Epidermal melanocyte (primary cell): ENCODE results near the gene LHFPL2.
A peak's percentile ranks its signal among the peaks of the same experiment; 100 is the strongest.

Source experiments
- DNase-seq: peaks from one replicate; pipeline ENCODE4 v3.0.0; 2011; ENCODE audit warnings: low spot score; ENCODE audit not compliant: insufficient read length

The LHFPL2 gene

GRCh38 chr5:78526049-78526525 lies 122.5 kb downstream of the LHFPL2 start:
- no peak for DNase-seq

DNA sequence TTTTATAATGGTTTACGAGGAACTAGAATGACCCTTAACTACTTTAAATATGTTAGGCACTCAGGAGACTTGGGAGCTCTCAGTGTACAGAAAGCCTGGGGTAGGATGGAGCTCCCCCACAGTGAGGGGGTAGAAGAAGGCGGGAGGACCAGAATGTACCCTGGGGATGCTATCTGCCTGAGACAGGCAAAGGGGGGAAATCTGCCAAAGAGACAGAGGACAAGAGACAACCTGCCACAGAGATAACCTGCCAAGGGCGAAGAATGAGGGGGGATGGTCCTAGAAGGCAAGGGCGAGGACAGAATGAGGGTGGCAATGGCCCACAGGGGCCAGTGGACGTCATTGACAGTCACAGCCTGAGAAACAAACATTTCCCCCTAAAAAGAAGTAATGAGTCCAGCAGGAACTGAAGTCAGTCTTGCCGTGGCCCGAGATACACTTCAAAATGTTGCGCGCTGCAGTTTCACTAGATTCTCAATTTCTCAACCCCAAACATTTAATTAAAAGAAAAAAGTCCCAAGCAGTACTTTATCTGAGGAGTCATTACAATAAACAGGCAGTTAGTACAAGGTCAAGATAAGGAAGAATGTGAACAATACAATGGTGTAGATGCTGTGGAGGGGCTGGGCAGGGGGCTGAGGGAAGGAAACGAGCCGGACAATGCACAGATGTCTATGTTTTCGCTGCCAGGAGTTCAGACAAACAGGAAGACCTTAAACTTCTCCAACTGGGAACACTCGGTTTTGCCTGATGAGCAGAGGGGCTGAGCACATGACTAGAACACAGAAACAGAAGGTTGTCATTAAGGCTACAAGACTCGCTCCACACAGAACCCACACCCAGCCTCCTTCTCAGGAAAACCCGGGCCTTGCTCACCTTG lies 125.0 kb downstream of the LHFPL2 start:
- no peak for DNase-seq

GRCh38 chr5:78522476-78523260 lies 125.9 kb downstream of the LHFPL2 start:
- no peak for DNase-seq

DNA sequence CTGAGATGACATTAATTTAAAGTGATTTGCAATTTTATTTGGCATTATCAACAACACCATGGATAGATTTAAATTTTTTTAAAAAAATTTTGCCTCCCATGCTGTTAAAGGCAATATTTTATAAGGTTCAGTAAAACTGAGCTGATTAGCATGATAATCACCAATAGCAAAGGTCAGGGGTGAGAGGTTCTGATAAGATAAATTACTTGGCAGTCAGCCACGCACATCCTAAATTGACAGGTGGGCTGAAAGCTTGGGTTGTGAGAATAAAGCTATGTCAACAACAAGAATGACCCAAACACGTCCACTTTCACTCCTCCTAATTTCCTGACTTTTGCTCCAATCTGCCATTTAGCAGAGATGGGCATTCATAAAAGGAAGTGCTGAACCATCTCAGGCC lies 127.1 kb downstream of the LHFPL2 start:
- no peak for DNase-seq

GRCh38 chr5:78519198-78519941 lies 129.2 kb downstream of the LHFPL2 start:
- no peak for DNase-seq

GRCh38 chr5:78518365-78519197 lies 130.0 kb downstream of the LHFPL2 start:
- peak; percentile 81 for DNase-seq

DNA sequence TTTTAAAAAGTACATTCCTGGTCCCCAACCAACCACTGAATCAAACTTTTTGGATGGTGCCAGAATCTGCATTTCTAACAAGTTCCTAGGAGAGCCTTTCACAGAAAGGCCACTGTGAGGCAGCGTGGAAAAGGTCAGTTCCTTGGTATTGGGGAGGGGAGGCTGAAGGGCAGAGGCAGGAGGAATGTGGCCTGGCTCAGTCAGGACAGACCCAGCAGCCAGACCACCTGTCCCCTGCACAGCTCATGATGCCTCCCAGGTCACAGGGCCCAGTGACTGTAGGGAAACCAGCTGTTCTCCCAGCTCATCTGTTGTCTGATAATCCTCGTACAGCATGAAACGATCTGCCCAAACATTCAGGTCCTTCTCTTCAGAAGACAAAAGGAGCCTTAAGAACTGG lies 132.9 kb downstream of the LHFPL2 start:
- DNase-seq, result no peak

- no peak for DNase-seq
These were observed 133.9 kb downstream of the LHFPL2 start for GRCh38 chr5:78514427-78515330.

DNA sequence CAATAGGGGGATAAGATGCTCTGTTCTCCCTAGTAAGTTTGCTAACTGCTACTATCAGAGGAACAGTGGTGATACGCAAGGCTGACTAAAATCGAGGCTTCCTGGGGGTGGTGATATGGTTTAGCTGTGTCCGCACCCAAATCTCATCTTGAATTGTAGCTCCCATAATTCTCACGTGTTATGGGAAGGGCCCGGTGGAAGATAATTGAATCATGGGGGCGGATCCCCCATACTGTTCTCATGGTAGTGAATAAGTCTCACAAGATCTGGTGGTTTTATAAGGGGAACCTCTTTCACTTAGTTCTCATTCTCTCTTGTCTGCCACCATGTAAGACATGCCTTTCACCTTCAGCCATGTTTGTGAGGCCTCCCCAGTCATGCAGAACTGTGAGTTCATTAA lies 135.1 kb downstream of the LHFPL2 start:
- DNase-seq, result no peak

GRCh38 chr5:78512435-78512834 lies 136.1 kb downstream of the LHFPL2 start:
- DNase-seq, result no peak

- no peak for DNase-seq
These were observed 137.3 kb downstream of the LHFPL2 start for GRCh38 chr5:78511121-78511906.

GRCh38 chr5:78509884-78510769 lies 138.4 kb downstream of the LHFPL2 start:
- DNase-seq, result no peak

- DNase-seq, result no peak
These were observed 139.3 kb downstream of the LHFPL2 start for GRCh38 chr5:78509145-78509865.

DNA sequence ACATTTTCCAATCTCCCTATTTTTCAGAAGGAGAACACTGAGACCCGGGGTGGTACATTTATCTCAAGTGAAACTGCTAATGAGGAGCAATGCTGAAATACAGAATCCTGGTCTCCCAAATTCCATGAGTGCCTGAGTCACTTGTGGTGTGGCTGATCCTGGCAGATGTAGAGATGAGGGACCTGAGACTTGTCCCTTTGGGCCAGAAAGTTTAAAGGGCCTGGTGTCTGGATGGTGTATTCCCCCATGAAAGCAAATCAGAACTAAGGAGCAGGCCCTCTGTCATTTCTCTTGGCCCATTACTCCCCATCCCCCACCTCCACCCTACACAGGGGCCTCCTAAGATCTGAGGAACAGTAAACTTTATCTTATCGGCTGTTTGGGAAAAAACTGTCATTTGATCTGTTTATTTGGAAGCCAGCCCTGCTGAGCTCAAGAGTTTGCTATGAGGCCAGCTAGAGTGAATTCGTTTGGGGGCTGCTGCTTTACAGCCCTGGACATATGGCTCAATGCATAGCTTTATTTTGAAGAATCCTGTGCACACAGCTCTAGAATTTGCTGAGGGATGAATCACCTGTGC lies 140.3 kb downstream of the LHFPL2 start:
- DNase-seq, result no peak

DNA sequence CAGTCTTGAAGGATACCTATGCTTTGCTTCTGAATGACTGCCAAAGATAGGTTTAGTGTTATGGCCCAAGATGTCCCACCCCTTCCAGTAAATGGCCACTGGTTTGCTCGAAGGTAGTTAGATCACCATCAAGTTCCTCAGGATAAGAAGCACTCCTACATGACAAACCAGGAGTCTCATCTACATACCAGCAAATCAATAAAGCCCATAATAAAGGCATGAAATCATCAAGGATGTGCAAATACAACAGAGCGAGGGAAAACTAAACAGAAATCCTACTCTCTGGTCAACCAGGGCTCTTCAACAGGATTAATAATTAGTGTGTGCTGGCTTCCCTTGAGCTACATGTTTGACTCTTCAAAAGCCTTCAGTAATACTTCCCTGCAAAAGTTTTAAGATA lies 141.0 kb downstream of the LHFPL2 start:
- no peak for DNase-seq

- DNase-seq, result no peak
These were observed 142.1 kb downstream of the LHFPL2 start for GRCh38 chr5:78506261-78507024.
